Stimulated activated CD8-positive, alpha-beta memory T cell treated with anti-CD3 and anti-CD28 coated beads, Interleukin-4, amount 100 ng/mL, for 1 hour (primary cell): ENCODE results near the gene LRRTM3.

Experiments
- DNase-seq, 2 donors: peaks; one replicate each; pipeline ENCODE4 v3.0.0-alpha.2; 2020; ENCODE audit warnings: low read depth in 2 of 2, low spot score in 1 of 2

Gene LRRTM3

GRCh38 chr10:66925896-66926715 is at the start of gene LRRTM3:
Gene LRRTM3, plus strand, starts transcription at chr10:66926036.
- no peak for DNase-seq

- DNase-seq, result no peak
Observed at GRCh38 chr10:66877361-66877760, 48.5 kb upstream of the LRRTM3 start.

GRCh38 chr10:66880292-66880691 is 45.5 kb upstream of the LRRTM3 start:
- DNase-seq, result no peak

GRCh38 chr10:66880826-66881225 is 45.0 kb upstream of the LRRTM3 start:
- no peak for DNase-seq

- no peak for DNase-seq
Observed at GRCh38 chr10:66881814-66882213, 44.0 kb upstream of the LRRTM3 start.

- no peak for DNase-seq
Observed at GRCh38 chr10:66882271-66882670, 43.6 kb upstream of the LRRTM3 start.

- no peak for DNase-seq
Observed at GRCh38 chr10:66886848-66887247, 39.0 kb upstream of the LRRTM3 start.

- no peak for DNase-seq
Observed at GRCh38 chr10:66888237-66888636, 37.6 kb upstream of the LRRTM3 start.

GRCh38 chr10:66892871-66893270 is 33.0 kb upstream of the LRRTM3 start:
- no peak for DNase-seq

- no peak for DNase-seq
Observed at GRCh38 chr10:66910671-66911070, 15.2 kb upstream of the LRRTM3 start.

- no peak for DNase-seq
Observed at GRCh38 chr10:66916030-66916429, 9.8 kb upstream of the LRRTM3 start.

- no peak for DNase-seq
Observed at GRCh38 chr10:66917104-66917503, 8.7 kb upstream of the LRRTM3 start.

GRCh38 chr10:66919248-66919647 is 6.6 kb upstream of the LRRTM3 start:
- DNase-seq, result no peak

- no peak for DNase-seq
Observed at GRCh38 chr10:66924674-66925345, 1.0 kb upstream of the LRRTM3 start.

GRCh38 chr10:66925373-66925772 is 463 bp upstream of the LRRTM3 start:
- DNase-seq, result no peak

GRCh38 chr10:66926841-66927240 is 1.0 kb downstream of the LRRTM3 start:
- no peak for DNase-seq

- no peak for DNase-seq
Observed at GRCh38 chr10:66927251-66927935, 1.6 kb downstream of the LRRTM3 start.

- no peak for DNase-seq
Observed at GRCh38 chr10:66927971-66928770, 2.3 kb downstream of the LRRTM3 start.

GRCh38 chr10:66928776-66929175 is 2.9 kb downstream of the LRRTM3 start:
- no peak for DNase-seq

GRCh38 chr10:66929375-66929774 is 3.5 kb downstream of the LRRTM3 start:
- DNase-seq, result no peak

GRCh38 chr10:66931340-66931948 is 5.6 kb downstream of the LRRTM3 start:
- no peak for DNase-seq
